Dedifferentiated amniotic fluid mesenchymal stem cell (primary cell): ENCODE results near the gene SAFB.

ENCODE experiments used
- DNase-seq: peaks from one replicate; pipeline ENCODE4 v3.0.0-alpha.2; 2016; ENCODE audit errors: extremely low spot score

The SAFB gene

DNA sequence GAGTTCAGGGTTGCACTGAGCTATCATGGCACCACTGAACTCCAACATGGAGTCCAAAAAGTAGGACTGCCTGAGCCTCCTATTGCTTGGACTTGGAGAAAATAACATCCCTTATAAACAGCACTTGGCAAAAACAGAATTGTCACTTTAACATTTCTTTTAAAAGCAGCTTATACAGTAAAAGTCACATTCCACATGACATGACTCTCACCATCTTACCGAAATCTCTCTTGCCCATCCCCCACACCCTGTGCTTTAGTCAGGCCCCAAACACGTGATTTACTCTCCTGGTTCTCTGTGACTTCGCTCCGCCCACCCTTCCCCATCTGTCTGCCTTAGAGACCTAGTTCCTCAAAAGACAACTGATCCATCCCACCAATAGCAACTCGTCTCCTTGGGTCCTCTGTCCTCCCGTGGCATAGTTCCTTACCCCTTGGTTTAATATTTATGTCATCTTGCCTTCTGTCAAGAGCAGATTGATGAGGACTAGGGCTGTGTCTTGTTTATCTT is 4.6 kb downstream of the SAFB start:
- DNase-seq, result no peak

DNA sequence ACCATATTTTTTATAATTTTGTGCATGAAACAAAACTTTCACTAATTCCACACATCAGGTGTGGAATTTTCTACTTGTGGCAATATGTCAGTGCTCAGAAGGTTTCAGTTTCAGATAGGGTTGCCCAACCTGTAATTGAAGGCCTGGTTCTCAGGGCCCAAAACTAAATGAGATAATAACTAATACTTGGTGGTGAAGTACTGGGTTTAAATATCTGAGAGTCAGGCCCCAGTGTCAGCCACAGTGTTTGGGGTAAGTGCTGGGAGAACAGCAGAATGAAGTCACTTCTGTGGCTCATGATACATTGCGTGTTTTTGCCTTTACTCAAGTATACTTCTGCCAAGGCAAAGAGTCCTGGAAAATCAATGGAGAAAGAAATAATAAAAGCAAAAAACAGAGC is 5.6 kb downstream of the SAFB start:
- DNase-seq, result no peak

DNA sequence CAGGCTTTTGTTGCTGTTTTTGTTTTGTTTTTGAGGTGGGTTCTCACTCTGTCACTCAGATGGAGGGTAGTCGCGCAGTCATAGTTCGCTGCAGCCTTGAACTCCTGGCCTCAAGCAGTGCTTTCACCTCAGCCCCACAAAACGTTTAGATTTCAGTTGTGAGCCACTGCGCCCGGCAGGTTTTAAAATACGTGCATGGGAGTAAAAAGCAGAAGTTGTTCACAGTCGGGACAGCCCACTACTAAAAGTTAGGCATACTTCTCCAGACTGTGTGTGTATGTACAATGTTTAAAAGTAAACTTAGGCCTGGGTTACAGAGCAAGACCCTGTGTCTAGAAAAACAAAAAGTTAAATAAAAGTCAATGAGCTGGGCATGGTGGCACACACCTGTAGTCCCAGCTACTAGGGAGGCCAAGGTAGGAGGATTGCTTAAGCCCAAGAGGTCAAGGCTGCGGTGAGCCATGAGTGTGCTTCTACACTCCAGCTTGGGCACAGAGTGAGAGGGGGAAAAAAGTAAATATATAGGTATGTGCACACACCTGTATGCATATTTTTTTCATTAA is 6.1 kb downstream of the SAFB start:
- DNase-seq, result no peak

DNA sequence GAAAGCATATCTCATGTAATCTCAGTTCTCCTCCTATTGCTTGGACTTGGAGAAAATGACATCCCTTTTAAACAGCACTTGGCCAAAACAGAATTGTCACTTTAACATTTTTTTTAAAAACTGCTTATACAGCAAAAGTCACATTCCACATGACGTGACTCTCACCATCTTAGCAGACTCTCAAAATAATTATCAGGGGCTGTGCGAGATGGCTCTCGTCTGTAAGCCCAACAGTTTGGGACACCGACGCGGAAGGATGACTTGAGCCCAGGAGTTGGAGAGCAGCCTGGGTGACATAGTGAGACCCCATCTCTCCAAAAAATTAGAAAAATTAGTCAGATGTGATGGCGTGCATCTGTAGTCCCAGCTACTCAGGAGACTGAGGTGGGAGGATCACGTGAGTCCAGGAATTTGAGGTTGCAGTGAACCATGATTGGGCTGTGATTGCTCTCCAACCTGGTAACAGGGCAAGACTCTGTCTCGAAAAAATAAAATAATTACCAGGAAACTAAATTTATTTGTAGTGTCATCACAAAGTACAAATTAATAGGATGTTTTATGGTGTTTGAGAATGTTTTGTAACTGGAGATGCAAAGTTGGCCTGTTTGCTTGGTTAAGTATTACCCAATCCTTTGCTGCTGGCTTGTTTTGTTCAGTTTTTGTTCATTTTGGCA is 8.8 kb downstream of the SAFB start:
- no peak for DNase-seq

DNA sequence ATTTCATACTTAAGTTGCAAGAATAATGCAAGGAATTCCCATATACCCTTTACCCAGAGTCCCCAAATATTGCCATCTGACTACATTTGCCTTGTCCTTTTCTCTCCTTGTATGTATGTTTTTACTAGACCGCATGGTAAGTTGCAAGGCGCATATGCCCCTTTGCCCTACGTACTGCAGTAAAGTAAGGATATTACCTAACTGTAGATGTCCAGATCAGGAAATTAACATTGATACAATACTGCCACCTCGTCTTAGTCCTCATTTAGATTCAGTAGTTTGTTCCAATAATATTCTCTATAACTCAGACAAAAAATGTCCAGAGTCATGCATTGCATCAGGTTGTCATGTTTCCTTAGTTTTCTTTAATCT is 9.3 kb downstream of the SAFB start:
- DNase-seq, result no peak

DNA sequence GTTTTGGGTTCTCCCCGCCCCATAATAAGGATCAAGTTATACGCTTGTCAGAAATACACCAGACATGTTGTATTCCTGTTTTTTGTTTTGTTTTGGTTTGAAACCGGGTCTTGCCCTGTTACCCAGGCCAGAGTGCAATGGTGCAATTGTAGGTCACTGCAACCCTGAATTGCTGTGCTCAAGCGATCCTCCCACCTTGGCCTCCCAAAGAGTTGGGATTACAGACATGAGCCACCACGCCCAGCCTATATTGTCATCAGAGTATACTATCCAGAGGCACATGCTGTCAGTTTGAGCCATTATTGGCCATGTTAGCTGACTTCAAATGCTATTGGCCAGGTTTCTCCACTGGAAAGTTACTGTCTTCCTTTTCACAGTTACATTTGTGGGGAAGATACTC is 9.8 kb downstream of the SAFB start:
- DNase-seq, result no peak

DNA sequence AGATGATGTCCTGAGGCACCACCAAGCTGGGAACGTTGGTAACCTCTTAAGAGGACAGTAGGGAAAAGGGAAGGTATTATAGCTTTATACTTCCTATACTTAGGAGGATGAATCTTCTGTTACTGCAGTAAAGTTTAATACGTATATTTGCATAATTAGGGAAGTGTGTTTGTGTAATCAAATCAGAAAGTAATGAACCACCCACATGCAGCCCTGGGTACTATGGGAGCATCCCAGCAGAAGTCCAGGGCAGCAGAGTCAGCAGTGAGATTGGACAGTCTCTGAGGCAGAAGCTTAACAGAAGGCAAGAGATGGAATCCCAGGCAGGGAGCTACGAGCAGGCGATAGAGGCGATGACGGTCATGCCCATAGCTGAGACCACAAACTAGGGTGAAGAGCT is 12.5 kb downstream of the SAFB start:
- DNase-seq, result no peak

DNA sequence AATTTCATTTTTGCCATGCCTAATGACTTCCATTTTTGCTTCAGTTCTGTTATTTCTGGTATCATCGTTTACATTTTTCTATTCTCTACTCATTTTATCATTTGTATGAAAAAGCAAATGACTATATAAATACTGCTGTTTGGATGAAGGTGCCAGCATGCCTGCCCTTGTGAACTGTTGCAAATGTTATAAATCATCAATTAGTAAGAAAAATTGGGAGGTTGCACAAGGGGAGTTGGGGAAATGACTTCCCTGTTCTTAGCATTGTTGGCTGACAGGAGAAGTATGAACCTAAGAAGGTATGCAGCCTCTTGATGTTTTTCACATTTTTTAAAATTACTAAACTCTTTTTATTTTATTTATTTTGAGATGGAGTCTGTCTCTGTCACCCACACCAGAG is 15.1 kb downstream of the SAFB start:
- DNase-seq, result no peak

DNA sequence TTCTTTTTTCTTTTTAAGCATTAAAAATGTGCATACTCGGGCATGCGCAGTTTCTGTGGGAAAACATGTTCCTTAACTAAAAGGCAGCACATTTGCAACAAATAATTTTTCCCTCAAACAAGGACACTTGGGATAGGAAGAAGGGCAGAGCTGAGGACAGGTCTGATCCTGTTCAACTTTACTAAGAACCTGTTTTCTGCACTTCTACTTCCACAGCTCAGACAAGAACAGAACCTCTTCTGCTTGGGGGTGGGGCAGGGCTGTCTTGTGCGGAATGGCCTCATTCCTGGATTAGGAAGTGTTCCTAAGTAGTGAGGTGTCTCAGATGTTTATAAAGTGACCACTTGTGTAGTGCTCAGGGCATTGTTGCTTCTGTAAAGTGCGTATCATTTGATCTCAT is 18.3 kb downstream of the SAFB start:
- no peak for DNase-seq

DNA sequence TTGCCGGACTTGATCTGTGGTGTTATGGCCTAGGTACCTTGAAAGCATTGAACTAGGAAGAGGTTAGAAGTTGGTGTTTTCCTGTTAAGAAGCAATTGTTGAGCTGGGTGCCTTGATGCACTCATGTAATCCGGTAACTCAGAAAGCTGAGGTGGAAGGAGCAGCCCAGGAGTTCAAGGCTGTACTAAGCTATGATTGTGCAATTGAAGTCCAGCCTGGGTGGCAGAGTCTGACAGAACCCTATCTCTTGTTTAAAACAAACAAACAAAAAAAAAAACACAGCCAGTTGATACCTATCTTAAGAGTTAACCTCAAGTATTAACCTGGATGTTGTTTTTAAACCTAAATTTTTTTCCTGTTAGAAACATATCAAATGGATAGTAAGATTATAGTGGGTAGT is 19.3 kb downstream of the SAFB start:
- no peak for DNase-seq

DNA sequence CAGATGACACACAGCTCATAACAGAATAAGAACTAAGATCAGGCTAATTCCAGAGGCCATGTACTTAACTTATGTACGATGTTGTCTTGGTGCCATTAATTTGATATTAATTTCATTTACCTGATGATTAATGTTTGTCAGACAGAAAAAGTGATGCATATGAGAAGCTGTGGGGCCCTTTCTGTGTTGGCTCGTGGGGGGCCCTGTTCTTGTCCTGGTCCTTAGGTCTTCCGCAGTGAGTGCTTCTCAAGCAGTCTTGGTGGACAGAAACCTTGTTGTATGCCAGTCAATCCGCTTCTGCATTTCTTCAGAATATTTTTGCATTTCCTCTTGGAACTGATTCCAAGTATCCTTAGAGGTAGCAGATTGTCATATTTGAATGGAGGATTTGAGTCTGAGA is 20.2 kb downstream of the SAFB start:
- DNase-seq, result no peak

DNA sequence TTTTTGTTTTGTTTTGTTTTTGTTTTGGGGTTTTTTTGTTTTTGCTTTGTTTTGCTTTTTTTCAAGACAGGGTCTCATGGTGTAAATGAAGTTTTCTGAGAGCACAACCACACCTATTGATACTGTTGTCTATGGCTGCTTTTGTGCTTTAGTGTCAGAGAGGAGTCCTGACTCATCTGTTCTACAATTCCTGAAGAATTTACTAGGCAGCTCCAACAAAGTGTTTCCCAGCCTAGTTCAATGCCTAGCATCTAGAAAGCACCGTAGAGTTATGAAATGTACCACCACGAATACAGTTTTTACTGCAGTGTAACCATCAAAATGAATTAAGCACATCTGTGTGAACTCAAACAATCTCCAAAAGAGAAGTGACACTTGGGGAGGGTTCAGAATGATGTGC is 21.2 kb downstream of the SAFB start:
- DNase-seq, result no peak

DNA sequence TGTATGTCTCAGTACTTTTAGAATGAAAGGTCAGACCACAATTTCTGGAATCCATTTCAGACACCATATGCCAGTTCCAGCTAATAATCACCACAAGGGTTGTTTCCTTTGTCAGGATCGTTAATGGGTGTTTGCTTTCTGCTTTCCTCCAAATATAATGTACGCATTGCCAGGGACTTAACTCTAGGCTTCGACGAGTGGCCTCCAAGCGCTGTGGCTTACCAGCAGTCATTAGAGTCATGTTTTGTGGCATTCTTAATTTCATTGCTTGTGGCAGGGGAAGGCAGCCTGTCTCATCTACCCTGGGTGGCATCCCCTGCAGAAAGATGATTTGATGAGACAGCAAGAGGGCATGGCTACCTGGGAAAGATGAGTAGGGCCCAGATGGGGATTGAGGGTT is 22.5 kb downstream of the SAFB start:
- no peak for DNase-seq

DNA sequence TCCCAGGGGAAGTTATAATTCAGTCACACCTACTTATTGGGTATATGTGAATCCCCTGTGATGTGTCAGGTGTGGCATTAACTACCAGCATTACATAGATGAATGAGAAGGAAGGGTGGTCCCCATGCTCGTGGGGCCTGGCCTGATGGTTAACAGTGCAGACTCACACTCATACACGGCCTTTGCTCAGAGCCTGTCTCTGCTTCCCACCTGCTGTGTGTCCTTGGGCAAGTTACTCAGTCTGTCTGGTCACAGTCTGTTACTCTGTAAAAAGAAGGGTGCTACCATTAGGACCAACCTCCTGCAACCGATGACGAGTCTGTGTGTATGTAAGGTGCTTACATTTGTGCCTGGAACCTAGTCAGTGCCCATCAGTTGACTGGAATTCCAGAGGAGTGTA is 23.8 kb downstream of the SAFB start:
- no peak for DNase-seq

DNA sequence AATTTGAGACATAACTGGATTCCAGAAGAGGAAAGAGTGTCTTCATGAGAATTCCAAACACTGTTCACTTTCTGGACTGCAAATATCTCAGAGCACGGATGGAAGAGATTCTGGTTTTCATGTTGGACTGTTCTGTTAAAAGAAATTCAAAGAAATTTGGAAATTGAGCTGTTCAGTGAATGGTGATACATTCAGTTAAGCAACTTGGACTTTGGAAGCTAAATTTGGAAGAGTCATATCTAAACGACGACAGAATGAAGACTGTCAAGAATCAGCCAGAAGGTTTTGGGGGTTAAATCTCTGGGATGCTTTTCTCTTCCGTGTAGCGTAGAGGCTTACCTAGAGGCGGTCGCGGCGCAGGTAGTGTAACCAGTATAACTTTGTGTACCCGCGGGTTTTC is 25.6 kb downstream of the SAFB start:
- no peak for DNase-seq

DNA sequence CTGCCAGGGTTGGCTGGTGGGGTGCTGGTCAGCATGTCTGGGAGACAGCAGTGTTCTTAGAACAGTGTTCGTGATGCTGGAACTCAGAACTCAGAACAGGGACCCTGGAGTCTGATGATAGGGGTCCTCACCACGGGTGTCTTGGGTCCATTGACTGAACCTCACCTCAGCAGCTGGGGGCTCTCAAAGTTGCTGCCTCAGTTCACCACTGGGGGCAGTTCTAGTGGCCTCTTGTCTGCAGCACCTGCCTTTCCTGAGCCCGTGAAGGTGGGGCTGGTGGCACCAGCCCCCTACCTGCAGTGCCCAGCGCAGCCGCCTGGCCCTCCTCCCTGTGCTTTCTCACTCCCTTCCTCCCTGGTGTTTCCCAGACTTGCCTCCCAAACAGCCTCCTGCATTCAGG is 28.5 kb downstream of the SAFB start:
- DNase-seq, result no peak

DNA sequence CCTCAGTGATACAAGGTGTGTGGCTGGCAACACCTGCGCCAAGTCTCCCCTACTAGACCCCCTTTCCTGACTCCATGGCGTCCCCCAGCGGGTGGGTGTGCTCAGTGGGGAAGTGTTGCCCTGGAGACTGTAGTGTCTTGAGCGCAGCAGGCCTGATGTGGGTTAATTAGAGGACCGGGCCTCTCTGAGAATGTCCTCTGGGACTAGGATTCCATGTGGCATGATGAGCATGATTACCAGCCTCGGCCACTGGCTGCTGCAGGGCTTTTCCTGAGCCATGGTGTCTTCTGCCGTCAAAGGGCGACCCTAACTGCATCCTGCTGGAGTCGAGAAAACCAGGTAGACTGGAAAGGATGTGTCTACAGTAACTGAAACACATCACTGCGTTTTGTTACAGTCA is 29.4 kb downstream of the SAFB start:
- no peak for DNase-seq

DNA sequence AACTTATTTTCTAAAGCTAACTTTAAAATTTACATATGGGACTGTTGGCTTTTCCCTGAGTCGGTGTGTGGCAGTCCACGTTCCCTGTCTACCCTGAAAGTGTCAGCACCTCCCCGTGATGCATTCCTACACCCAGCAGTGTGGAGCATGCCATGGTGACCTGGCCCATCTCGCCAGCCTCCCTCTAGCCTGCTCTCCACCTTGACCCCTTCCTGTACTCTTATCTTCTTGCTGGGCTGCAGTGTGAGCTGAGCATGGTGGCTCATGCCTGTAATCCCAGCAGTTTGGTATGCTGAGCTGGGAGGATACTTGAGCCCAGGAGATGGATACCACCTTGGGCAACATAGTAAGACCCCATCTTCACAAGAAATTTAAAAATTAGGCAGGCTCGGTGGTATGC is 32.0 kb downstream of the SAFB start:
- no peak for DNase-seq

DNA sequence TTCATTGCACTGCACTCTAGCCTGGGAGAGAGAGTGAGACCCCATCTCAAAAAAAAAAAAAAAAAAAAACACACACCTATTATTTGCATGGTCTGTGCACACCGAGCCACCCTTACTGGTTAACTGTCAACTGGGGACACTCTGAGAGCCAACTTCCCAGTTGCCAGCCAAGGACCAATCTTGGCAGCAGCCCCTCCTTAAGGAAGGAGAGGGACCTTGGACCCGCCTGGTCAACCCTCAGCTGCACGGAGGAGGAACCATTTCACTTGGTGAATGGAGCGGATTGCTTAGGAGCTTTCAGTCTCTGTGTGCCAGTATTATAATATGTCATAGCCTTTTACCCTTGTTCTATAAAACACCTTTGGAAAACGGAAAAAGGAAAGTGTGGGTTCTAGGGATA is 32.5 kb downstream of the SAFB start:
- no peak for DNase-seq

DNA sequence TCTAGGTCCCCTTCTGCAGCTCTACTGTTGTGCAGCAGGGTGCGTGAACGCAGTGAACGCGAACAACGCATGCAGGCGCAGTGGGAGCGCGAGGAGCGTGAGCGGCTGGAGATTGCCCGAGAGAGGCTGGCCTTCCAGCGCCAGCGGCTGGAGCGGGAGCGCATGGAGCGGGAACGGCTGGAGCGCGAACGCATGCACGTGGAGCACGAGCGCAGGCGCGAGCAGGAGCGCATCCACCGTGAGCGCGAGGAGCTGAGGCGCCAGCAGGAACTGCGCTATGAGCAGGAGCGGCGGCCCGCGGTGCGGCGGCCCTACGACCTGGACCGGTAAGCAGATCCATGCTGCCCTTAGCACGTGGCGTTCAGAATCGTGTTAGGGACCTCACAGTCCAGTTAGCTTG is 38.6 kb downstream of the SAFB start:
- DNase-seq, result no peak

DNA sequence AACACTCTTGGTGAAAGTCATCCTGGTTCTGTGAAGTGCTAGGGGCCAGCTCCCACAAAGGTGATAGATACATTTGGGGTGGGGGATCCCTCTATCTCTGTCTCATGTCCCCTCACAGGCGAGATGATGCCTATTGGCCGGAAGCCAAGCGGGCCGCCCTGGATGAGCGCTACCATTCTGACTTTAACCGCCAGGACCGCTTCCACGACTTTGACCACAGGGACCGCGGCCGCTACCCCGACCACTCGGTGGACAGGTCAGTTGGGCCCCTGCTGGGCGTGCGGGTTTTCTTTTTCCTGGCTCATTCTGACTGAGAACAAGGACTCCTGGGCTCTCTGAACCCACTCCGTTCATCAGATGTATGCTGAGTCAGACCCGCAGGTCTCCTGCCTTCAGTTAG is 41.0 kb downstream of the SAFB start:
- no peak for DNase-seq

DNA sequence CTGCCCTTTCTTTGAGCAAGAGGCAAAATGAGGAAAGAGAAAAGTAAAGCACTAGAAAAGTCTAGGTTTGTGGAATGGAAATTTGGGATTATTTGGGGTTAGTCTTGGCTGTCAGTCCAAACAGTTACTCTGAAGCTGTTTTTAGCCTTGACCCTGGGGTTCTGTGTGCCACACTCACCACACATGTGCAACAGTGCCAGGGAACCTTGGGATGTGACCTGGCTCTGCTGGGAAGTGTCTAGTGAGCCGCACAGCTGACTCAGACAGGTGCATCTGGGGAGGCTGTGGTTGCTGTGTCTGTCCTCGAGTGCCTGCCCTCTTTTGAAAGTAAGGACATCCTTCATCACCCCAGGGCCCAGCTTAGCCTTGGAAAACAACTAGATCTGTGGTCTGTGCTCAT is 41.6 kb downstream of the SAFB start:
- no peak for DNase-seq

DNA sequence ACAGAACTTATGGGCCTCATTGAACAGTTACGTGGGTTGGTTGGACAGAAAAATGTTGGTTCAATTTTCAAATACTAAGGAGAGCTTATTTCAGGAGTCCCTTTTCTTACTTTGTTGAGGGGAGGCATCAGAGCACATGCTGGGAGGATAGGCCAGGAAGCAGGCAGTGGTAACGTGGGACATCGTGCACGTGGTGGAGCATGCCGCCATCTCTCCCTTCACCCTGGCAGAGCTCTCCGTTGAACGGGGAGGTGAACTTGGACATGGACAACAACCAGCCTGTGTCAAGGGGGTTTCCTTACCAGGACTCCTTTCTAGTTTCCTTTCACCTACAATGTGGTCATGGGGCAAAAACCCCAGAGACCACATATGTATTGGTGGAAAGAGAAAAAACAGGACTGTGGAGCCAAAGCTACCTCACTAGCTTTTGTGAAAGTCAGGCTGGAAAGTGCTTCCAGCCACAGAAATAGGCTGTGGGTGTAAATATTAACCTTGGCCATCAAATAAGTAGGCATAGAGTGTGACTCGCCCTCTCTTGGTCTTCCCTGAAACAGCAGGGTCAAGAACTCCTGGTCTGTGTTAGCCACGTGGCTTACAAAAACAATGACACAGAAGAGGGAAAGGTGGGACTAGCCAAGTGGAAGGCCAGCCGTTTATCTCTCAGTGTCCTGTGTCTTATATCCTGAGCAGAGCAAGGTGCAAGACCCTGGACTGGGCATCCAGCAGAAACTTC is 43.1 kb downstream of the SAFB start:
- DNase-seq, result no peak
